ENCODE results near the gene KAT8. TPM values are rescaled to one million over a fixed set of nuclear protein-coding genes. Genes with fewer than 3 reads are reported as not detected.

KAT8 gene
- total and polyA plus RNA-seq, 4 donors = 15.9 to 37.4 (median 19.6) TPM

DNA sequence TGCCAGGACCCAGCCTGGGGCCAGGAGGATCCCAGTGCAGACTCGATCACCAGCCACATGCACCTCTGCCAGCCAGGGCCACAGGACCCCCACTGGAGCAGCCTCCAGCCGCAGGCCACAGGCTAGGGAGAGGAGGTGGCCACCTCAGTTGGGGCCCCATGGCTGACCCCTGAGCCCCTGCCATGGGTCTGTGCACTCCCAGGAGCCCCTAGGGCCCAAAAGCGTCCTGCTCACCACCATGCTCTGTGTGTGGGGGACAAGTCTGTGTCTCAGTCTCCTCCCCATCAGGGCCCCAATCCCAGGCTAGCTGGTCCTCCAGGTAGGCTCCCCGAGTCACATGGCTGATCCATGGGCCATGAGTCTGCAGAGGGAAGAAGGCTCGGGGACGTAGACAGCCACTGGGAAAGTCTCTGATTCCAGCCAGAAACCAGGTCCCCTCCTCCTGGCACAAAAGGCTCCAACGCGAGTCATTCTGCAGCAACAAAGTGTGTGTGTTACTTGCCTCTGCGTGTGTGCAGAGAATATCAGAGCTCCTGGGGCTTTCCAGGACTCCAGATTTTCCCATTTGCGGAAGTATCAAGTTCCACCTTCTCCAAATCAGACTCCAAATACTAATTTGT, 24.1 kb downstream of the KAT8 start:
- no peaks in the 10 kb centered on the region for H3K36me3 ChIP-seq (ENCODE audit: control insufficient read depth in 4 of 4, insufficient read depth in 3 of 4, low read depth in 1 of 4, low read length in 3 of 4)
- H3K9me3 ChIP-seq (ENCODE audit: control insufficient read depth in 4 of 4, low read length in 3 of 4) = no peaks in the 10 kb centered on the region
- H3K9ac ChIP-seq (ENCODE audit: low read depth in 1 of 2, low read length in 2 of 2) = peak overlapping the region in 1 of 2 donors; percentile 75
- peak overlapping the region in 1 of 3 donors; percentile 53 for H3K4me3 ChIP-seq (ENCODE audit: low read depth in 1 of 3, low read length in 3 of 3)
- TF ChIP-seq, protein P1, sequence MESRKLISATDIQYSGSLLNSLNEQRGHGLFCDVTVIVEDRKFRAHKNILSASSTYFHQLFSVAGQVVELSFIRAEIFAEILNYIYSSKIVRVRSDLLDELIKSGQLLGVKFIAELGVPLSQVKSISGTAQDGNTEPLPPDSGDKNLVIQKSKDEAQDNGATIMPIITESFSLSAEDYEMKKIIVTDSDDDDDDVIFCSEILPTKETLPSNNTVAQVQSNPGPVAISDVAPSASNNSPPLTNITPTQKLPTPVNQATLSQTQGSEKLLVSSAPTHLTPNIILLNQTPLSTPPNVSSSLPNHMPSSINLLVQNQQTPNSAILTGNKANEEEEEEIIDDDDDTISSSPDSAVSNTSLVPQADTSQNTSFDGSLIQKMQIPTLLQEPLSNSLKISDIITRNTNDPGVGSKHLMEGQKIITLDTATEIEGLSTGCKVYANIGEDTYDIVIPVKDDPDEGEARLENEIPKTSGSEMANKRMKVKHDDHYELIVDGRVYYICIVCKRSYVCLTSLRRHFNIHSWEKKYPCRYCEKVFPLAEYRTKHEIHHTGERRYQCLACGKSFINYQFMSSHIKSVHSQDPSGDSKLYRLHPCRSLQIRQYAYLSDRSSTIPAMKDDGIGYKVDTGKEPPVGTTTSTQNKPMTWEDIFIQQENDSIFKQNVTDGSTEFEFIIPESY (IDR thresholded peaks at IDR 0.05) = no peak
- TF ChIP-seq RAD21 (IDR thresholded peaks at IDR 0.05) = no peak
- TF ChIP-seq, protein P2, sequence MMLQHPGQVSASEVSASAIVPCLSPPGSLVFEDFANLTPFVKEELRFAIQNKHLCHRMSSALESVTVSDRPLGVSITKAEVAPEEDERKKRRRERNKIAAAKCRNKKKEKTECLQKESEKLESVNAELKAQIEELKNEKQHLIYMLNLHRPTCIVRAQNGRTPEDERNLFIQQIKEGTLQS (IDR thresholded peaks at IDR 0.05) = no peak
- no peak for TF ChIP-seq HNF4A (conservative IDR thresholded peaks at IDR 0.05)
- TF ChIP-seq, protein P3, sequence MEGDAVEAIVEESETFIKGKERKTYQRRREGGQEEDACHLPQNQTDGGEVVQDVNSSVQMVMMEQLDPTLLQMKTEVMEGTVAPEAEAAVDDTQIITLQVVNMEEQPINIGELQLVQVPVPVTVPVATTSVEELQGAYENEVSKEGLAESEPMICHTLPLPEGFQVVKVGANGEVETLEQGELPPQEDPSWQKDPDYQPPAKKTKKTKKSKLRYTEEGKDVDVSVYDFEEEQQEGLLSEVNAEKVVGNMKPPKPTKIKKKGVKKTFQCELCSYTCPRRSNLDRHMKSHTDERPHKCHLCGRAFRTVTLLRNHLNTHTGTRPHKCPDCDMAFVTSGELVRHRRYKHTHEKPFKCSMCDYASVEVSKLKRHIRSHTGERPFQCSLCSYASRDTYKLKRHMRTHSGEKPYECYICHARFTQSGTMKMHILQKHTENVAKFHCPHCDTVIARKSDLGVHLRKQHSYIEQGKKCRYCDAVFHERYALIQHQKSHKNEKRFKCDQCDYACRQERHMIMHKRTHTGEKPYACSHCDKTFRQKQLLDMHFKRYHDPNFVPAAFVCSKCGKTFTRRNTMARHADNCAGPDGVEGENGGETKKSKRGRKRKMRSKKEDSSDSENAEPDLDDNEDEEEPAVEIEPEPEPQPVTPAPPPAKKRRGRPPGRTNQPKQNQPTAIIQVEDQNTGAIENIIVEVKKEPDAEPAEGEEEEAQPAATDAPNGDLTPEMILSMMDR (IDR thresholded peaks at IDR 0.05; ENCODE audit: low read depth, low read length, missing input control) = no peak
- TF ChIP-seq, protein P4, sequence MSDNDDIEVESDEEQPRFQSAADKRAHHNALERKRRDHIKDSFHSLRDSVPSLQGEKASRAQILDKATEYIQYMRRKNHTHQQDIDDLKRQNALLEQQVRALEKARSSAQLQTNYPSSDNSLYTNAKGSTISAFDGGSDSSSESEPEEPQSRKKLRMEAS (IDR thresholded peaks at IDR 0.05) = no peak
- no peak for TF ChIP-seq RXRA (IDR thresholded peaks at IDR 0.05)
- TF ChIP-seq HNF4G (IDR thresholded peaks at IDR 0.05) = no peak
- no peak for TF ChIP-seq YY1 (IDR thresholded peaks at IDR 0.05)
- no peak for TF ChIP-seq NR2F2 (IDR thresholded peaks at IDR 0.05)
- peak overlapping the region; percentile 50 to 81 for H3K27ac ChIP-seq (ENCODE audit: low read depth in 1 of 2, low read length in 2 of 2)
- H3K27me3 ChIP-seq (ENCODE audit: control insufficient read depth in 4 of 4, insufficient read depth in 4 of 4, low read length in 3 of 4) = no peaks in the 10 kb centered on the region
- no peak for DNase-seq (ENCODE audit: low spot score)
- 30% methylated on average over 10 of the region's 10 CpGs for WGBS
- peaks cover 14 to 26% (median 19%) of the 10 kb centered on the region in 4 donors for H3K4me1 ChIP-seq (ENCODE audit: control insufficient read depth in 4 of 4, insufficient read depth in 4 of 4, low read length in 3 of 4)

DNA sequence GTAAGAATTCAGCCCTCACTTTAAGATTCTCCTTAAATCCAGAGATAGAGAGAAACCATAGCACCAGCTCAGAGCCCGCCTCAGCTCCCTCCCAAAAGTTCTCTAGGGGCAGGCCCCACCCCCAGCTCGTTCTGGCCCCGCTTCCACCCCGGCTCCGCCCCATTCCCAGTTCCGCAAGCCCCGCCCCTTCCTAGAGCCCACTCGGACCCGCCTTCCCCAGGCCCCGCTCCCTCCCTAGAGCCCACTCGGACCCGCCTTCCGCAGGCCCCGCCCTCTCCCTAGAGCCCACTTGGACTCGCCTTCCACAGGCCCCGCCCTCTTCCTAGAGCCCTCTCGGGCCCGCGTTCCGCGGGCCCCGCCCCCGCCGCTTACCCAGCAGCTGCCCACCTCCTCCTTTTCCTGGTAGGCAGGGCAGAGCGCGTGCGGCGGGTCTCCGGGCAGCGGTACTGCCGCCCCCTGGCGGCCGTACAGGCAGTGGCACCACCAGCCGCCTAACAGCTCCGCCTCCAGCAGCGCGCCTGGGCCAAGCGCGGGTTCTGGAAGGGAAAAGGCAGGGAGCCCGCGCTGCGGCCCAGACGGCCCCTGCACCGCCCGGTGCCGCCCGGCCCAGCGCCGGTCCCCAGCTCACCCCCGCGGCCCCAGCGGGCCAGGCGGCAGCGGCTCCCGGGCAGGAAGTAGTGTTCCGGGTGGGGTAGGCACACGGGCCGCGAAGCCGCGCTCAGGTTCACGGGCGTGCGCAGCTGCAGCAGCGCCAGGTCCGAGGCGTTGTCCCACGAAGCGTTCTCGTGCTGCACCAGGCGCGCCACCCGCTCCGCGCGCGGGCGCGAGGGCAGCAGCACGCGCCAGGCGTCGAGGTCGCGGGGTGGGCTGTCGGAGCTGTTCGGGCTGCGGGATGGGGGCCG, 24.9 kb downstream of the KAT8 start:
- DNase-seq (ENCODE audit: low spot score) = peak; percentile 100
- Histone ChIP-seq H3K4me1 (ENCODE audit: control insufficient read depth in 4 of 4, insufficient read depth in 4 of 4, low read length in 3 of 4) (peaks cover 14 to 26% (median 19%) of the 10 kb centered on the region in 4 donors), H3K4me3 (ENCODE audit: low read depth in 1 of 3, low read length in 3 of 3) (peak overlapping the region; percentile 38 to 62 (median 53)), H3K9ac (ENCODE audit: low read depth in 1 of 2, low read length in 2 of 2) (peak overlapping the region; percentile 32 to 75), H3K9me3 (ENCODE audit: control insufficient read depth in 4 of 4, low read length in 3 of 4) (no peaks in the 10 kb centered on the region), H3K27ac (ENCODE audit: low read depth in 1 of 2, low read length in 2 of 2) (peak overlapping the region; percentile 63 to 81), H3K36me3 (ENCODE audit: control insufficient read depth in 4 of 4, insufficient read depth in 3 of 4, low read depth in 1 of 4, low read length in 3 of 4) (no peaks in the 10 kb centered on the region), H3K27me3 (ENCODE audit: control insufficient read depth in 4 of 4, insufficient read depth in 4 of 4, low read length in 3 of 4) (no peaks in the 10 kb centered on the region)
- 3% methylated on average over 89 of the region's 89 CpGs for WGBS
- TF ChIP-seq, protein P2 (IDR thresholded peaks at IDR 0.05) = no peak
- TF ChIP-seq, protein P4 (IDR thresholded peaks at IDR 0.05) = peak; percentile 78
- TF ChIP-seq FOXA2 (IDR thresholded peaks at IDR 0.05) (no peak), EGR1 (IDR thresholded peaks at IDR 0.05; ENCODE audit: low read depth in 2 of 2) (peak; percentile 59 to 71), FOXA1 (IDR thresholded peaks at IDR 0.05) (peak; percentile 85), RXRA (IDR thresholded peaks at IDR 0.05) (peak; percentile 41 to 54), RAD21 (IDR thresholded peaks at IDR 0.05) (peak; percentile 90 to 92), YY1 (IDR thresholded peaks at IDR 0.05) (peak; percentile 84), GABPA (IDR thresholded peaks at IDR 0.05 in 1 of 2, conservative IDR thresholded peaks at IDR 0.05 in 1 of 2) (peak in 1 of 2 donors; percentile 83), HNF4A (conservative IDR thresholded peaks at IDR 0.05) (peak; percentile 37 to 45)
- TF ChIP-seq, protein P3 (IDR thresholded peaks at IDR 0.05; ENCODE audit: low read depth, low read length, missing input control) = peak; percentile 99
- TF ChIP-seq, protein P5, sequence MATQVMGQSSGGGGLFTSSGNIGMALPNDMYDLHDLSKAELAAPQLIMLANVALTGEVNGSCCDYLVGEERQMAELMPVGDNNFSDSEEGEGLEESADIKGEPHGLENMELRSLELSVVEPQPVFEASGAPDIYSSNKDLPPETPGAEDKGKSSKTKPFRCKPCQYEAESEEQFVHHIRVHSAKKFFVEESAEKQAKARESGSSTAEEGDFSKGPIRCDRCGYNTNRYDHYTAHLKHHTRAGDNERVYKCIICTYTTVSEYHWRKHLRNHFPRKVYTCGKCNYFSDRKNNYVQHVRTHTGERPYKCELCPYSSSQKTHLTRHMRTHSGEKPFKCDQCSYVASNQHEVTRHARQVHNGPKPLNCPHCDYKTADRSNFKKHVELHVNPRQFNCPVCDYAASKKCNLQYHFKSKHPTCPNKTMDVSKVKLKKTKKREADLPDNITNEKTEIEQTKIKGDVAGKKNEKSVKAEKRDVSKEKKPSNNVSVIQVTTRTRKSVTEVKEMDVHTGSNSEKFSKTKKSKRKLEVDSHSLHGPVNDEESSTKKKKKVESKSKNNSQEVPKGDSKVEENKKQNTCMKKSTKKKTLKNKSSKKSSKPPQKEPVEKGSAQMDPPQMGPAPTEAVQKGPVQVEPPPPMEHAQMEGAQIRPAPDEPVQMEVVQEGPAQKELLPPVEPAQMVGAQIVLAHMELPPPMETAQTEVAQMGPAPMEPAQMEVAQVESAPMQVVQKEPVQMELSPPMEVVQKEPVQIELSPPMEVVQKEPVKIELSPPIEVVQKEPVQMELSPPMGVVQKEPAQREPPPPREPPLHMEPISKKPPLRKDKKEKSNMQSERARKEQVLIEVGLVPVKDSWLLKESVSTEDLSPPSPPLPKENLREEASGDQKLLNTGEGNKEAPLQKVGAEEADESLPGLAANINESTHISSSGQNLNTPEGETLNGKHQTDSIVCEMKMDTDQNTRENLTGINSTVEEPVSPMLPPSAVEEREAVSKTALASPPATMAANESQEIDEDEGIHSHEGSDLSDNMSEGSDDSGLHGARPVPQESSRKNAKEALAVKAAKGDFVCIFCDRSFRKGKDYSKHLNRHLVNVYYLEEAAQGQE (IDR thresholded peaks at IDR 0.05) = peak; percentile 62
